HK-2 (cell line): ENCODE data around the gene RAB3GAP1.

Experiments
- DNase-seq: peaks from one replicate; pipeline ENCODE4 v3.0.0-alpha.2; 2018; ENCODE audit not compliant: unreplicated experiment

RAB3GAP1 gene

DNA sequence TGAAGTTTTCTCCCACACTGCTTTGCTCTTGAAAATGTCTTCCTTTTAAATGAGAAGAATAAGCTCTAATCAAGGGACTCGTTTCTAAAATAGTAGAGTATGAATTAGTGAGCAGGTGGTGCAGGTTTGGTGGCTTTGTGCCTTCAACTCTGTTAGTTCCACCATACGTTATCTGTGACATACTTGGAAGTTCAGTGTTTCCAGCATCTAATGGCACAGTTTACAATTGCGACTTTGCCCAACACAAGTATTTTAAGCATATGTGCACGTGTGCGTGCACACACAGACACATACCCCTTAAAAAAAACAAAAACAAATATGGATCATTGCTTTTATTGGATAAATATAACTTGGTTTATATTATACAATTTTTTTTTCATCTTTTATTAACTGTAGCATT is 111.8 kb downstream of the RAB3GAP1 start:
- DNase-seq = no peak

DNA sequence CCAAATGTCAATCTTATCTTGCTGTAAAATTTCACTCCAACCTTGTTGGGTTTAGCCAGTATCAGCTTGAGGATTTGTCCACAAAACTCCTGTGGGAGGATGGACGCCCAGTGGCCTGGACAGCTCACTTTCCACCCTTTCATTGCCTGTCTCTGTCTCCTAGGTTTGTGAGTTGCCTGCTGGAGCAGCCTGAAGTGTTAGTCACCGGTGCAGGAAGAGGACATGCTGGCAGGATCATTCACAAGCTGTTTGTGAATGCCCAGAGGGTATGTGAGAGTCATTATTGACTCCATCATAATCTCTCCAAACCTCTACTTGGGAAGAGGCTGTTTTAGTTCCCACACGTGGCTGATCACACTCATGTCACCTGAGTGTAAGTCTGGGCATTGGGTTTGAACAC is 112.3 kb downstream of the RAB3GAP1 start:
- DNase-seq = peak; percentile 25

DNA sequence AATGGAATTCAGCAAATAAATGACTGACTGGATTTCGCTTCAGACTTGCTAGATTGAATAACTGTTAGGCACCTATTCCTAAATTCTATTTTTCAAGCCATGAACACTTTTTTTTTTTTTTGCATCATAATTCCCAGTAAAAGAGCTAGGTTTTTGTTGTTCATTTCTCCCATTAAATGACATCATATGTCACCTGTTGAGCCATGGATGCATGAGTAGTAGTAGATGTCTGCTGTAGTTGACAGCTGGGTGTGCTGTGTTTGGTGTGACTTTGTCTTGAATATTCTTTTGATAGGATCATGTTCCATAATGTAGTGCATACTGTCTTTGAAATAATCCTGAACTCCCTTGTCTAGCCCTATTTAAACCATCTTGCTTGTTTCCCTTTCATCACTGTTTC is 115.2 kb downstream of the RAB3GAP1 start:
- DNase-seq = no peak

DNA sequence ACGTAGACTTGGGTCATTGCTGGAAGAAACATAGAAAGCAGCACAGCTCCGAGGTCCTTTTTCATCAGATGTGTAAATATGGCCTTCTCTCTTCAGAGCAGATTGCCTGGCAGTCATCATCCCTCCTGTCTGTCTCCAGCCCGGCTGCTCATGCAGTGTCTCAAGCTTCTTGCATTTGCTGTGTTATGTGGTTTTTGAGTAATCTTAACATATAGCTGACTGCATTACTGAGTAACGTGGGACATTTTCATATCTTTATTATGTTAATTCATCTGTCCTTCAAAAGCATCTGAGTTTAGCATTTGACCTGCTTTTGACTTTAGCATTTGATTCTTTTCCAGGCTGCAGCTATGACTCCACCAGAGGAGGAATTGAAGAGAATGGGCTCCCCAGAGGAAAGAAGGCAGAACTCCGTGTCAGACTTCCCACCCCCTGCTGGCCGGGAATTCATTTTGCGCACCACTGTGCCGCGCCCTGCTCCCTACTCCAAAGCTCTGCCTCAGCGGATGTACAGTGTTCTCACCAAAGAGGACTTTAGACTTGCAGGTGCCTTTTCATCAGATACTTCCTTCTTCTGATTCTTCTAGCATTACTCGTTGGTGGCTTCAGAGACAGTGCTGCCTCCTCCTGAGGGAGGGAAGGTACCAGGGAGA is 116.2 kb downstream of the RAB3GAP1 start:
- no peak for DNase-seq

DNA sequence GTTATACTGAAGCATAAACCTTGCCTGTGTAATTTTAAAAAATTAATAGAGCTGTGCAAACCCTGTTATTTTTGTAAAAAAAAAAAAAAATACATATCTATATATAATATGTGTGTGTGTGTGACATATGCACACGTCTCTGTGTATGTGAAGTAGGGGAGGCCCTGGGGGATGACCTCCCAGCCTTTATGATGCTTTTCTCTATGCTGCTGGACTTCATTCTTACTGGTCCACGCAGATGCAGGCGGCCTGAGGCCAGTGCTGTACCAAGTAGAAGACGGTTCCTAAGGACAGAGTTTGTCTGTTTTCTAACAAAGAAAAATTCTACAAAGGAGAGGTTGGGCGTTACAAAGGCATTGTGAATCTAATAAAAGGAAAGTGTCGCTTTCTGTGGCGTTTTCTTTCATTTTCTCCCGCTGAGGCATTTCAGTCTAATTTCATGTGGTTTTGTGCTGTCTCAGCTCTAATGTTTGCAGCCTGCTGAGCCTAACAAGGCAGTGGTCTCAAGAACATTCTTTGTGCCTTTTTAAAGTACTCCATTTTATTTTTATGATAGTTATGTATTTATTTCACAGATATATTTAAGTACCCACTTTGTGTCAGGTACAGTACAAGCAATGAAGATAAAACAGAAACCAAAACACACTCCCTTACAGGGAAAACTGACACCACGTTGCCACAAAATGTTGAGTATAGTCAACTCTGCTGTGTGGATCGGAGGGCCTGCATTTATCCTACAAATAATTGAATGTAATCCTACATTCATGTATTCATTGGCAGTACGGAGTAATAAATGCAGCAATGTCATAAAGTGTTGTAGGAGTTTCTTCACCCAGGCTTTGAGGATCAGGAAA is 118.0 kb downstream of the RAB3GAP1 start:
- DNase-seq = no peak

DNA sequence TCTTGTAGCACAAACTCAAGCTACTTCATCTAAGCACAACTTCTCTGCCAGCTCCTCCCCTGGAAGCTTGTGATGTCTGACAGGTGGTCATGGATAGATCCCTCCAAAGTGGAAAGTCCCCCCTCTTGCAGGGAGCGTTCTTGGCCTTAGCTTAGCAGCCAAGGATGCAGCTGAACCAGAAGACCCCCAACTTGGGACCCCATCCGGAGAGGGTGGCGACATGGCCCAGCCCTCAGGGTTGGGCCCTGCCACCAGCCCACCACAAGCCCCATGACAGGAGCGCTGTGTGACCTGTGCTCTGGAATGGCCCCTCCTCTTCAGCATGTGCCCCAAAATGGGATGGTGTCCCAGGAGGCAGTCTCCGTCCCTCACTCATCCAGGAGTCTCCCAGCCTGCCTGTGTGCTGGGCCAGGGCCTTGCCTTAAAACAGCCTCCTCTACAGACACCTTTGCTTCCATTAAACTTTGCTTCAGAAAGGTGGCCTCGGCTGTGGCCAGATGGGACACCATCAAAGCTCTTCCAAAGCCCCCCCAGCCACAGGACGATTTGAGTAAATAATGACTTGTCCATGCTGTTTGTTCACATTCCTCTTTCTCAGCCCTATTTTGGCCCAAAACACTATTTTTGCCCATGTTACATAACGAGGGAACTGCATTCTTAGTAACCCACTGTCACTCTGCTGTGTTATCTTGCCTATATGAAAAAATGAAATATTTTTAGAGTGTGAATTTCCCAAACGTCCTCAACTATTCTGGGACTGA is 122.1 kb downstream of the RAB3GAP1 start:
- no peak for DNase-seq

DNA sequence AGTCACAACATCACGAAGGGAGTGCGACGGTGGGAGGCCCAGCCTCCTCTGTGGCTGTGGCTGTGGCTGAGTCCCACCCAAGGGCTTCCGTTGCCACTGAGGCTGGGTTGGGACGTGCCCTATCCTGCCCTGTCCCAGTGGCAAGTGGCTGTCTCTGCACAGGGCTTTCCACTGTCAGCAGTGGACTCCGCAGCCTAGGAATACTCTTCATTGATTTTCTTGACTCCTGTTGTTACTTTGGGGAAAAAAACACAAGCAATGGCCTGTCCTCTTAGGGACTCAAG is 122.7 kb downstream of the RAB3GAP1 start:
- DNase-seq = no peak

DNA sequence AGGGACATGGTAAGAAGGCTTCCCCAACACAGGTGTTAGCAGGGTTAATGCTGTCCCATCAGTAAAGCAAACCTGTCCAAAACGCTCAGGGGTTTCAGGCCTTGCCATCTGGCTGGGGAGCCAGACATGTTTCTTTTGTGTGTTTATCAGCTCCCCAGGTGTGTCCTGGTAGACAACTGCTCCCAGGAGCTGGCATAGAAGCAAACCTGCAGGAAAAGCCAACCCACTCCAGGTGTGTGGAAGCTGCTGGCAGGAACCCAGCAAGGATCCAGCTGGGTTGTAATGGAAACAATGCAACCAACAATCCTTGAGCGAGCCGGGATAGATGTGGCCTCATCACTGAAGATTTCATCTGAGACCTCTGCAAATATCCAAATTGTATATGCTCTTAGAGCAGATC is 123.1 kb downstream of the RAB3GAP1 start:
- no peak for DNase-seq

DNA sequence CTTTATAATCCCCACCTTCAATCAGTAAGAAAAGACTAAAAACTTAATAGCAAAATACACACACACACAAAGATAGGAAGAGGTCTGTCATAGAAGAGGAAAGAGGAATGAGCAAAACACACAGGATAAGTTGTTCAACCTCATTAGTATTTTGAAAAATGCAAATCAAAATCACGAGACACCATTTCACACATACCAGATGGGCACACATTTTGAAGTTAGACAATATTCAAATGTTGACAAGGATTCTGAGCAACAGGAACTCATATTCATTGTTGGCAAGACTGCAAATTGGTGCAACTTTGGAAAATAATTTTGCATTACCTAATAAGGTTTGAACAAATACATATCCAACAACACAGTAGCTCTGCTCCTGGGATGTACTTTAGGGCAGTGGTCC is 127.6 kb downstream of the RAB3GAP1 start:
- DNase-seq = no peak

DNA sequence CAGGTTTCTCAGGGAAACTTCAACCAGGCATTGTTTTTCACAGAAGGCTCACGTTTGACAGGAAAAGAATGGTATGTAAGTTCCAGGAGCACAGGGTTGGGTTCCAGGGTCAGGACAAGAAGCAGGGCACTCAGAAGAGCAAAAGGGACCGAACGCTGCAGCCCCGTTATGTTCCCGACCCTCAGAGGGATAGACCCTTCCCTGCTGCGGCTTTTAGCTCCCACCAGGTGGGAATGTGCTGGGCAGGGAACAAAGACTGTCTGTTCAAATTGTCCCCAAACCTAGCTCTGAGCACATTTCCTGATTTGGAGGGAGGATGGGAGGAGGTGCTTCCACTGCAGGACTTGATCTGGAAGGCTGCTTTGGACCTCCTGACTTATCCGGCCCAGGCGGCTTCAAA is 130.1 kb downstream of the RAB3GAP1 start:
- DNase-seq = no peak

DNA sequence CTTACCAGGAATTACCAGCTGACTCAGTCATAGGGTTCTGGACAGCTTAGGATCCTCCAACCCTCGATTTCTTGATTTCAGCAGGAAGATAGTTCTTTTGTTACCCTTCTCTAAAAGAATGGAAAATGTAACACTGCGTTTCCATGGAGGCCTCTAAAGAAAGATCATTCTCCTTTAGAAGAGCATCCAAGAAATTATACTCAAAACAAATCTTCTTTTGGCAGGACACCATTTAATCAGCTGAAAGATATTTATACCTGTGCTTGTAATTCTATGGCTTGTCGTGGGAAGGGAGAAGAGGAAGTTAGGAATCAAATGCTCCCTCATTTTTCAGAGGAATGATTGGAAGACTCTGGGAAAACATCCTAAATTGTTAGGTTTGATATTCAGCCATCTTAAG is 130.5 kb downstream of the RAB3GAP1 start:
- DNase-seq = no peak

DNA sequence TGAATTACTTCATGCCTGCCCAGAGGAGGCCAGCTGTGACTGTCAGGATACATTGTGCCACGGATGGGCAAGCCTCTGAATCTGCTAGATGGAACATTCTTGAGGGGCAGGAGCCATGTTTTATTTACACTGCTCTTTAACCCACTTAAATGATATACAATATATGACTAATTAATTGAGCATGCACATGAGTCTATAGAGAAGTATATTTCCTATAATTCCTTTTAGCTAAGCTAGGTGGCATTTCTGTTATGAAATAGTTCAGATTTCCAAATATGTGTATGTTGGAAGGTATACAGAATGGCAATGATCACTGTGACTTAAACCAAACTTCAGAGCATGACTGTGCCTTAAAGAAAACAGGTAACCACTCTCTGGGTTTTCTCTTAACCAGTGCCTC is 131.7 kb downstream of the RAB3GAP1 start:
- no peak for DNase-seq

DNA sequence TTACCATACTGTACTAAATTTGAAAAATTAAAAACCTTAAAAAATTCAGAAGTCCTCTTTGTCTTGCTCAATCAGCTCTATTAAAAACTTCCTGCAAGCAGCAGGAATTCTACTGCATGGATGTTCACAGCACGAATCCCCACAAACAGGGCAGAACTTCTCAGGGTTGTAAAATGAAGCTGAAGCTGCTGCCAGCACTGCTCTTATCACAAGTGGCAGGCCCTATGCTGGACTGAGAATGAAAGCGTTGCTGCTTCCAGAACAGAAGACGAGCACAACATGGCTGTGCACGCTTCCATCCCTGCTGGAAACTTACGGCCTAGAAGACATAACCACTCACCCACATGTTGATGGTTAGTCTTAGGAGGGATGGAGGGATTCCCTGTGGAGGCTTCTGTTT is 134.0 kb downstream of the RAB3GAP1 start:
- DNase-seq = no peak

DNA sequence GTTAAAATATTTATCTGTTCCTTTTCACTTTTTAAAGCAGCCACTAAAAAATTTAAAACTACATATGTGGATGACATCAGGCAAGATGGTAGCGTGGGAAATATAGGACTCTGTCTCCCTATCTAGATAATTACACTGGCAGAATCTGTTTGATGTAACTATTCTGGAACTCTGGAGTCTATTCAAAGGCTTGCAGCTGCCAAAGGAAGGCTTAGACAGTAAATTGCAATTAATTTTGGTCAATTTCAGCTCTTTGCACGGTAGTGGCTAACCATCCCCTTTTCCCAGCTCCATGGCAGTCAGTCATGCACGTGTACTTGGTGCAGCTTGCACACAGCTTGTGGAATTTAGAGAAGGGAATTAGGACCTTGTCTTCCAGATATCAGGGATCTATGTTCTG is 135.2 kb downstream of the RAB3GAP1 start:
- DNase-seq = no peak

DNA sequence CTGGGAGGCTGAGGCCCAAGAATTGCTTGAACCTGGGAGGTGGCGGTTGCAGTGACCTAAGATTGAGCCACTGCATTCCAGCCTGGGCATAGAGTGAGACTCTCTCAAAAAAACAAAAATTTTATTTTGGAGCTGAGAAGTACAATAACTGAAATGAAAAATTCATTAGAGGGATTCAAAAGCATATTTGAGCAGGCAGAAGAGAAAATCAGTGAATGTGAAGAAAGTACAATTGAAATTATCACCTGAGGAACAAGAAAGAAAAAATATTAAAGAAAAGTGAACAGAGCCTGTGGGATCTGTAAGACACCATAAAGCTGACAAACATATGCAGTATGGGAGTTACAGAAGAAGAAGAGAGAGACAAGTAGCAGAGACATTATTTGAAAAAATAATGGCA is 137.1 kb downstream of the RAB3GAP1 start:
- DNase-seq = no peak

DNA sequence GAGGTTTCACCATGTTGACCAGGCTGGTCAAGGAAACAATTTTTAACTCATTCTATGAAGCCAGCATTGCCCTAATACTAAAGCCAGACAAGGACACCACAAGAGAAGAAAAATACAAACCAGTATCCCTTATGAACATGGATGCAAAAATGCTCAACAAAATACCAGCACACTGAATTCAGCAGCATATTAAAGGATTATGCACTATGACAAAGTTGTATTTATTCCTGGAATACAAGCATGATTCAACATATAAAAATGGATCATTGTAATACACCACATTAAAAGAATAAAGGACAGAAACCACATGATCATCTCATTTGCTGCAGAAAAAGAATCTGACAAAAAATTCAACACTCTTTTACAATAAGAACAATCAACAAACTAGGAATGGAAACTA is 138.7 kb downstream of the RAB3GAP1 start:
- DNase-seq = no peak

DNA sequence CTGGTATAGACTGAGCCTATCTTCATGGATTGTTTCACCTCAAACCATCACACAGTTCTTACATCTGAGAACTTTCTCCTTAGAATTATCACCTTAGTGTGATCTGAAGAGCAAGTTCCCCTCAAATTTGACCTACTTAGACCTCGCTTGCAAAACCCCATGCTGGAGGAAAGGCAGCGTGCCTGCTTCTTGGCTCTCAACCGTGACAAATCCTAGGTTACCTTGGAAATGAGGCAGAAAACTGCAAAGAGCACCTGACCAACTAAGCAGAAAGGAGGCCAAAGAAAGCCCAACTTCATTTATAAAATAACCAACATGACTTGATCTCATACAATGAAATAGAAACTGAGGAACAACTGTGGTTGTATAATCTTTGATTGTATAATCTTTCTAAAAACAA is 146.4 kb downstream of the RAB3GAP1 start:
- no peak for DNase-seq

DNA sequence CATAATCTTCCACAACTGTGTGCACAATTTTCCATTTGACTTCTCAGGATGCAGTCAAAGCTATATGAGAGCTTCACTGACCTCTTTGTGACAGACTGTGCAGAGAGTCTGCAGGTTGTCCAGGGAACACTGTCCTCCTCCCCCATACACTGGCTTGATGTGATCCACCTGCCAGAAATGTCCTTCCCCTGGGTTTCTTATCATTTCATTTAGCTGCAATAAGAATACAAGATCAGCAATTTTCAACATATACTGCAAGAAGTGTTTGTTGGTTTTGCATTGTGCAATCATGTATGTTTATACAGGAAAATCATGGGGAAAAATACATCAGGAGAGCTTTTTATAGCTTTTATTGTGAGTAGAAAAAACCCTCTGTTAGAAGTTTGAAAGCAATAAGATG is 150.7 kb downstream of the RAB3GAP1 start:
- no peak for DNase-seq

DNA sequence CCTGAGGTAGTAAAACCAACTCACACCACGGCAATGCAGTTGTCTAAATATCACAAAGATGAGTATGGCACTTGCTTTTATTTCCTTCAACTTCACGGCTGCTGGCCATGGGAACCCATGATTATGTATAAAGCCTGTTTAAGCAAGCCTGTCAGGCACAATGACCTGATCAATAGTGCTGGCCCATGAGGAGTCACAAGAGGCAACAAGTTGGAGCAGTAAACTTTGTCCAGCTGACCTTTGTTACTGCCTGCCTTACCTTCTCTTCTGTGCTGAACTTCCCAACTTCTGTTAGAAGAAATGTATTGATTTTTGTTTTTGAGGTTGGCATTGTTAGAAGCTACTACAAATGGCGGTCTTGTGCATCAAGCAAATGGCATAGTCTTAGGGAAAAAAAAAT is 151.9 kb downstream of the RAB3GAP1 start:
- no peak for DNase-seq

DNA sequence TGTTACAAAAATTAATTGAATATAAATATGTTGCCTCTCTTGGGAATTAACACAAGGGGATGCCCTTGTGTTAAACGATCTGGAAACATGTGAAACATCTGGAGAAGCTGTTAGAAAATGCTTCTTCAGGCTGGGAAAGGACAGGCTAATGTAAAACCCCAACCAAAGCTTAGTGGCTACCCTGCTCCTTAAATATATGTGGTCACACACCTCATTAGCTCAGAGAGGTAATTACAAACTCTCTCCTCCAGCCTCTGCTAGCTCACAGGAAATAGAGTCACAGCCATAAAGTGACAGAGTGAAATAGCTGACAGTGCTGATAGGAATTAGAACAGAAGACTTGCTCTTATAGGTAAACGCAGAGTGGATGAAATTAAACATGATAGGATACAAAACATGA is 155.9 kb downstream of the RAB3GAP1 start:
- DNase-seq = no peak

DNA sequence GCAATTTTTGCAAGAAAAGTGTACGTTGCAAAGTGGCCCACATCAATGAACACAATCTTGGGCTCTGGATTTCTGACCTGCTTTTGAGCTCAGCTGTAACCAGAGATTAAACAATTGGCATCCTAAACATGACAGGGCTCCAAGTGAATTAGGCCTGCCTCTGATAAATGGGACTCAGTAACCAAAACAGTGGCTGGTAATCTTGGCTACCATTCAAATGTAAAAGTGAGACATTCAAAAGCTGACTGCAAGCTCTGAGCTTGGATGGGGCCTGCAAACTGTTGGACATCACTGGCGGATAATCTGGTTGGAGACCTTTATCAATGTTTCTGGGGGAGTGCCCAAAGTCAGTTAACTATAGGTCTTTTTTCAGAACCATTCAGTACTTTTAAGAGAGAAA is 160.7 kb downstream of the RAB3GAP1 start:
- DNase-seq = no peak

DNA sequence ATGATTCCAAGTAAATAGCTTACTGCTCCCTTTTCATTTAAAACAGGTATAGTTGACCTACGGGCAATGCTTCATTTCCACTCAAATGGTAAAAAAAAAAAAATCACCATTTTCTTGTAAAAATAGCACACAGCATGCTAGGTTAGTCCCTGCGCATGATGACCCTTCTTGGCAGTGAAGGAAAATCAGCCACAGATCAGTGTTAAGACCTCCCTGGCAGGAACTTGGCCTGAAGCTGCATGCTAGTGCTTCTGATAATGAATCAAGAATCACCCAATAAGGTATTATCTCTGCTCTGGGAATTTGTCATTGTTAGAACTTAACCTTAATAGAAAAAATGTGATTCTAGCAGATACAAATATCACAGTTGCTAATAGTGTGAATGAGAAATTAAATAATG is 166.3 kb downstream of the RAB3GAP1 start:
- no peak for DNase-seq

DNA sequence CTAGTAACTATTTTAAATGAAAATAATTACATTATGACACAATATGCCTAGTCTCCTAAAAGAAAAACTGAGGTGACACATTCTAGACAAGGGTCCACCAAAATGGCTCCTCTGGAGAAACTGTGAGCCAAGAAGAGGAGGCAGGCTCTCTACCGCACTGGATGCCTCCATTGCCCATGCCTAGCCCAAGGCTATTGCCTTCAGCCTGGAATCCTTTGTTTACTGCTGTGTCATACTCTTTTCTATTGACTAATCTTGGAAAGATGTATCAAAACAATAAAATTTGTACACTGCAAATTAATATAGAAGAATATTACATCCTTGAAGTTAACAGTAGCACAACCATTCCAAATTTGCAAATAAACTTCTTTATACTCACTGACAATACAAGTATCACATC is 167.1 kb downstream of the RAB3GAP1 start:
- no peak for DNase-seq
